Ishikawa (cell line): ENCODE data around the gene KCNAB2.

ENCODE experiments used
- CEBPB ChIP-seq: IDR thresholded peaks from 2 replicates; pipeline ENCODE4 v1.6.1; 2012
- EP300 ChIP-seq: IDR thresholded peaks from 2 replicates; pipeline ENCODE4 v1.6.1; 2012; ENCODE audit warnings: borderline replicate concordance
- RAD21 ChIP-seq: IDR thresholded peaks from 2 replicates; pipeline ENCODE4 v1.6.1; 2012; ENCODE audit warnings: low read depth
- TAF1 ChIP-seq: IDR thresholded peaks from 2 replicates; pipeline ENCODE4 v1.6.1; 2012; ENCODE audit warnings: low read depth, mild to moderate bottlenecking
- TCF12 ChIP-seq: IDR thresholded peaks from 2 replicates; pipeline ENCODE4 v1.6.1; 2012; ENCODE audit warnings: low read depth
- YY1 ChIP-seq: IDR thresholded peaks from 2 replicates; pipeline ENCODE4 v1.6.1; 2012; ENCODE audit warnings: low read depth
- TF ChIP-seq, protein P1 (sequence below): IDR thresholded peaks from 2 replicates; pipeline ENCODE4 v1.6.1; 2012; ENCODE audit warnings: low read depth, mild to moderate bottlenecking
- TF ChIP-seq, protein P2 (sequence below): IDR thresholded peaks from 2 replicates; pipeline ENCODE4 v1.6.1; 2012
- TF ChIP-seq, protein P3 (sequence below): IDR thresholded peaks from 2 replicates; pipeline ENCODE4 v1.6.1; 2012

DNA sequence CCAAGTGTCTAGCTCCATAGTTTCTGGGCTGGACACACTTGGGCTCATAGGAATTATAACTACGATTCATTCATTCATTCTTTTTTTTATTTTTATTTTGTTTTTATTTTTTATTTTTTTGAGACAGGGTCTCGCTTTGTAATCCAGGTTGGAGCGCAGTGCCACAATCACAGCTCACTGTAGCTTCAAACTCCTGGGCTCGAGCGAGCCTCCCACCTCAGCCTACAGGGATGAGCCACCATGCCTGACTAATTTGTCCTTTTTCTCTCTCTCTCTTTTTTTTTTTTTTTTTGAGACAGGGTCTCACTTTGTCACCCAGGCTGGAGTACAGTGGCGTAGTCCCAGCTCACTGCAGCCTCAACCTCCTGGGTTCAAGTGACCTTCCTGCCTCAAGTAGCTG is 42.3 kb downstream of the KCNAB2 start:
- TF ChIP-seq, protein P1, sequence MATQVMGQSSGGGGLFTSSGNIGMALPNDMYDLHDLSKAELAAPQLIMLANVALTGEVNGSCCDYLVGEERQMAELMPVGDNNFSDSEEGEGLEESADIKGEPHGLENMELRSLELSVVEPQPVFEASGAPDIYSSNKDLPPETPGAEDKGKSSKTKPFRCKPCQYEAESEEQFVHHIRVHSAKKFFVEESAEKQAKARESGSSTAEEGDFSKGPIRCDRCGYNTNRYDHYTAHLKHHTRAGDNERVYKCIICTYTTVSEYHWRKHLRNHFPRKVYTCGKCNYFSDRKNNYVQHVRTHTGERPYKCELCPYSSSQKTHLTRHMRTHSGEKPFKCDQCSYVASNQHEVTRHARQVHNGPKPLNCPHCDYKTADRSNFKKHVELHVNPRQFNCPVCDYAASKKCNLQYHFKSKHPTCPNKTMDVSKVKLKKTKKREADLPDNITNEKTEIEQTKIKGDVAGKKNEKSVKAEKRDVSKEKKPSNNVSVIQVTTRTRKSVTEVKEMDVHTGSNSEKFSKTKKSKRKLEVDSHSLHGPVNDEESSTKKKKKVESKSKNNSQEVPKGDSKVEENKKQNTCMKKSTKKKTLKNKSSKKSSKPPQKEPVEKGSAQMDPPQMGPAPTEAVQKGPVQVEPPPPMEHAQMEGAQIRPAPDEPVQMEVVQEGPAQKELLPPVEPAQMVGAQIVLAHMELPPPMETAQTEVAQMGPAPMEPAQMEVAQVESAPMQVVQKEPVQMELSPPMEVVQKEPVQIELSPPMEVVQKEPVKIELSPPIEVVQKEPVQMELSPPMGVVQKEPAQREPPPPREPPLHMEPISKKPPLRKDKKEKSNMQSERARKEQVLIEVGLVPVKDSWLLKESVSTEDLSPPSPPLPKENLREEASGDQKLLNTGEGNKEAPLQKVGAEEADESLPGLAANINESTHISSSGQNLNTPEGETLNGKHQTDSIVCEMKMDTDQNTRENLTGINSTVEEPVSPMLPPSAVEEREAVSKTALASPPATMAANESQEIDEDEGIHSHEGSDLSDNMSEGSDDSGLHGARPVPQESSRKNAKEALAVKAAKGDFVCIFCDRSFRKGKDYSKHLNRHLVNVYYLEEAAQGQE = no peak
- TF ChIP-seq EP300 (no peak), RAD21 (no peak), TAF1 (no peak), TCF12 (no peak), CEBPB (no peak), YY1 (no peak)
- TF ChIP-seq, protein P2, sequence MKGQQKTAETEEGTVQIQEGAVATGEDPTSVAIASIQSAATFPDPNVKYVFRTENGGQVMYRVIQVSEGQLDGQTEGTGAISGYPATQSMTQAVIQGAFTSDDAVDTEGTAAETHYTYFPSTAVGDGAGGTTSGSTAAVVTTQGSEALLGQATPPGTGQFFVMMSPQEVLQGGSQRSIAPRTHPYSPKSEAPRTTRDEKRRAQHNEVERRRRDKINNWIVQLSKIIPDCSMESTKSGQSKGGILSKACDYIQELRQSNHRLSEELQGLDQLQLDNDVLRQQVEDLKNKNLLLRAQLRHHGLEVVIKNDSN = no peak
- TF ChIP-seq, protein P3, sequence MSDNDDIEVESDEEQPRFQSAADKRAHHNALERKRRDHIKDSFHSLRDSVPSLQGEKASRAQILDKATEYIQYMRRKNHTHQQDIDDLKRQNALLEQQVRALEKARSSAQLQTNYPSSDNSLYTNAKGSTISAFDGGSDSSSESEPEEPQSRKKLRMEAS = no peak
